ENCODE data around the gene PTPN5. TPM values are rescaled to one million over a fixed set of nuclear protein-coding genes. Genes with fewer than 3 reads are reported as not detected.
A peak's percentile ranks its signal among the peaks of the same experiment; 100 is the strongest.
"Not testable (repeated sequence)": the region's sequence is repeated elsewhere in the genome, so short reads cannot be mapped to it uniquely, and the experiment has no call there.

Gene PTPN5
- total RNA-seq (1 to 10 TPM in 2 of 5 donors, not detected in 3; 1.1 to 2.9 TPM), polyA plus RNA-seq (under 1 TPM; 0.19 to 0.38 (median 0.31) TPM)
- long read RNA-seq, donor 1 = 0 reads
- long read RNA-seq, donor 2 = 0 reads
- long read RNA-seq, donor 3 = 0 reads
- long read RNA-seq, donor 4 = 0 reads
- long read RNA-seq, donor 5 = 0 reads
- long read RNA-seq, donor 6 = 0 reads
- long read RNA-seq, donor 7 = 0 reads
- long read RNA-seq, donor 8 = 0 reads
- long read RNA-seq, donor 9 = 0 reads
- long read RNA-seq, donor 10 = 0 reads

GRCh38 chr11:18791207-18791968 lies at the start of gene PTPN5:
Gene PTPN5, minus strand, starts transcription at chr11:18791798. Its CDS starts 19,840 bp downstream, at chr11:18771958.
- H3K27me3 ChIP-seq = peaks cover 9 to 73% (median 48%) of the 10 kb centered on the region in 3 donors
- intact Hi-C loops (cut with DNase I; ENCODE audit: low total_unique reads) = no loop called here
- H3K9me3 ChIP-seq = no peaks in the 10 kb centered on the region
- peak within 1 kb of the TSS; percentile 23 to 39 (median 32) for H3K4me3 ChIP-seq
- peak in 1 of 2 donors; percentile 46 for DNase-seq
- no peak for TF ChIP-seq POLR2AphosphoS5 (IDR thresholded peaks at IDR 0.05)
- TF ChIP-seq, protein P1, sequence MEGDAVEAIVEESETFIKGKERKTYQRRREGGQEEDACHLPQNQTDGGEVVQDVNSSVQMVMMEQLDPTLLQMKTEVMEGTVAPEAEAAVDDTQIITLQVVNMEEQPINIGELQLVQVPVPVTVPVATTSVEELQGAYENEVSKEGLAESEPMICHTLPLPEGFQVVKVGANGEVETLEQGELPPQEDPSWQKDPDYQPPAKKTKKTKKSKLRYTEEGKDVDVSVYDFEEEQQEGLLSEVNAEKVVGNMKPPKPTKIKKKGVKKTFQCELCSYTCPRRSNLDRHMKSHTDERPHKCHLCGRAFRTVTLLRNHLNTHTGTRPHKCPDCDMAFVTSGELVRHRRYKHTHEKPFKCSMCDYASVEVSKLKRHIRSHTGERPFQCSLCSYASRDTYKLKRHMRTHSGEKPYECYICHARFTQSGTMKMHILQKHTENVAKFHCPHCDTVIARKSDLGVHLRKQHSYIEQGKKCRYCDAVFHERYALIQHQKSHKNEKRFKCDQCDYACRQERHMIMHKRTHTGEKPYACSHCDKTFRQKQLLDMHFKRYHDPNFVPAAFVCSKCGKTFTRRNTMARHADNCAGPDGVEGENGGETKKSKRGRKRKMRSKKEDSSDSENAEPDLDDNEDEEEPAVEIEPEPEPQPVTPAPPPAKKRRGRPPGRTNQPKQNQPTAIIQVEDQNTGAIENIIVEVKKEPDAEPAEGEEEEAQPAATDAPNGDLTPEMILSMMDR (IDR thresholded peaks at IDR 0.05) = no peak
- no peak for TF ChIP-seq EP300 (IDR thresholded peaks at IDR 0.05)
- no peak for TF ChIP-seq POLR2A (IDR thresholded peaks at IDR 0.05)
- WGBS, 5 donors = 2 to 4% (median 2%) methylated on average over 16 to 94 of the region's 94 CpGs; no CpG with 5 or more reads in 1 of the 5 donors
- H3K27ac ChIP-seq = no peak within 1 kb of the TSS
- peaks cover 10 to 16% (median 15%) of the 10 kb centered on the region in 4 donors for H3K4me1 ChIP-seq
- H3K36me3 ChIP-seq = no peaks in the 10 kb centered on the region

DNA sequence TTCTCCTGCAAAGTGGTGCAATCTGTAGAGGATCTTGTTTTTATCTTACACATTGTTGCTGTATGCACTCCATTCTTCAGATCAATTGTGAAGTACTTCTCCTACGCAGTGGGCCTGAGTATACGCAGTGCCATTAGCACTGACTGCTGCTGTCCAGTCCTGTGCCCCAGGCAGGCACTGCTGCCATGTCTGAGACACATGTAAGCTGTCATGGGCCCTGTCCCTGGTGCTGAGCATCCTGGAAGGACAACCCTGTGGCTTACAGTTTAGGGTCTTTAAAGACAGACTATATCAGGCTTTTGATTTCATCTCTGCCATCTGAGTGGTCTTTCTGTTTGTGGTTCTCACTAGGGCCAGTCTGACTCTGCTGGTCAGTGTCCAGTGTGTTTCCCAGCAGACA lies 44.8 kb upstream of the PTPN5 start:
- Histone ChIP-seq H3K36me3 (no peaks in the 10 kb centered on the region), H3K27me3 (peaks cover 0 to 10% (median 3%) of the 10 kb centered on the region in 3 donors), H3K27ac (no peak overlapping the region), H3K4me1 (no peaks in the 10 kb centered on the region), H3K9me3 (peaks cover 0 to 17% (median 10%) of the 10 kb centered on the region in 4 donors), H3K4me3 (no peak overlapping the region)
- DNase-seq = no peak
- intact Hi-C loops (cut with DNase I; ENCODE audit: low total_unique reads) = no loop called here
- TF ChIP-seq, protein P1 (IDR thresholded peaks at IDR 0.05) = no peak
- TF ChIP-seq EP300 (IDR thresholded peaks at IDR 0.05) (no peak), POLR2A (IDR thresholded peaks at IDR 0.05) (no peak)
- WGBS, 5 donors = 58 to 65% (median 64%) methylated on average over 2 of the region's 2 CpGs

DNA sequence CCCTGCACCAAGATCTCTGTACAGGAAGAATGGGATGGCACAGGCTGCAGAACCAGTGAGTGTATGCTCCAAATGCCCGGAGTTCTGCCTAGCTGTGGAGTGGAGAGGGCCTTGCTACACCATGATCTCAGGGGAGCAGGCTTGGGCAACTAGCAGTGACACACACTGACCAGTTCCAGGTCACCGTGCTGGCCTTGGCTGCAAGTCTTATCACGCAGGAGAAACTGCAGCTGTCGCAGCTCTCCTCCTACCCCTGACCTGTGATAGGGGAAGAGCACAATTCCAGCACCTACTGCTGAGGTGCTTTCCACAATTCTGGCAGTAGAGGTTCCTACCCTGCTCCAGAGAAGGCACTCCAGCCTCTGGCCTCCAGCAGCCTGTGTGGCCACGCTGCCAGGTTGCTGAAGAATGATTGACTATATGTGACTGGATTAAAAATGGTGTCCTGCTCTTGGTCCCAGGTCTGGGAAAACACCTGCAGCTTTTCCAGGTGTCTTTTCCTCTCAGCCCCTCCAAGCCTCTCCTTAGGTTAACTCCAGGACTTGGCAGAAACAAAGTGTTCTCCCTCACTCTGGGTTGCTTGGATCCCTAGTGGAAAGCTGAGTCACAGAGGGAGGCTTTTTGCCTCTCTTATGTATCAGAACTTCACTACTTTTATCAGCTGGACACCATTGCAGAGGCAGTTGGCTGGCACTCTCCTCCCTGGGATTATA lies 43.3 kb upstream of the PTPN5 start:
- H3K27ac ChIP-seq = no peak overlapping the region
- no peak overlapping the region for H3K4me3 ChIP-seq
- no peaks in the 10 kb centered on the region for H3K36me3 ChIP-seq
- peaks cover 0 to 8% (median 4%) of the 10 kb centered on the region in 4 donors for H3K9me3 ChIP-seq
- H3K4me1 ChIP-seq = no peaks in the 10 kb centered on the region
- WGBS, 5 donors = 55 to 80% (median 67%) methylated on average over 3 to 5 of the region's 5 CpGs
- TF ChIP-seq, protein P1 (IDR thresholded peaks at IDR 0.05) = no peak
- no peak for TF ChIP-seq POLR2A (IDR thresholded peaks at IDR 0.05)
- no peak for DNase-seq
- intact Hi-C loops (cut with DNase I; ENCODE audit: low total_unique reads) = no loop called here
- H3K27me3 ChIP-seq = peaks cover 0 to 10% (median 3%) of the 10 kb centered on the region in 3 donors

DNA sequence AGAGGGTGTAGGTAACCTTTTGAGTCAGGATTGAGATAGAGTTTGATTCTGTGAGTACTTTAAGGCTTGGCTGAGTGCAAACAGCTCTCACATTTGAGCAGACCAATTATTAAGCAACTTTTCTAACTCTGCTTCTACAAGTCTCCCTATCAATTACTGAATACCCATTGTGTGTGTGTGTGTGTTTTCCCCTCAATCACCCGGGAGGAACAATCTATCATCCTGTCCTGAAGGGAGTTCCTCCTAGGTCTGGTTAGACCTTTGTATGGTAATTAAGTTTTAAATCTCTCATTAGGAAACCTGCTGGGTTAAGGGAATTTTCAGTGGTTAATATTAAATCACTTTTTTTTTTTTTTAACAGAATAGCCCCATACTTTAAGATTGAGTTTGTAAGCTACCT lies 28.6 kb upstream of the PTPN5 start:
- WGBS, 5 donors = 4 to 17% (median 15%) methylated on average over 1 of the region's 1 CpG

More for the DNA sequence above, 28.6 kb upstream of the PTPN5 start:
- H3K27ac ChIP-seq; H3K4me1 ChIP-seq; H3K27me3 ChIP-seq; H3K4me3 ChIP-seq; H3K9me3 ChIP-seq; H3K36me3 ChIP-seq; intact Hi-C loops (cut with DNase I; ENCODE audit: low total_unique reads): not testable (repeated sequence)
- DNase-seq = peak in 1 of 2 donors; percentile 35
